Hepatocyte (in vitro differentiated cells): Measurements from ENCODE around the gene PRAMEF1. TPM values are rescaled to one million over a fixed set of nuclear protein-coding genes. Genes with fewer than 3 reads are reported as not detected.

Experiments used
- DNase-seq: peaks from one replicate; pipeline ENCODE4 v3.0.0-alpha.2; 2016; ENCODE audit warnings: low spot score
- H2AFZ ChIP-seq: fragments of 200-600 bp; sonication (generic); 2 replicates; pipeline ENCODE4 v1.6.0; 2016; ENCODE audit warnings: antibody characterized with exemption, mild to moderate bottlenecking
- H3K27ac ChIP-seq: fragments of 200-600 bp; sonication (generic); 2 replicates; pipeline ENCODE4 v1.5.1; 2016; ENCODE audit warnings: mild to moderate bottlenecking
- H3K27me3 ChIP-seq: fragments of 200-600 bp; sonication (generic); 2 replicates; pipeline ENCODE4 v1.6.1; 2016
- H3K36me3 ChIP-seq: fragments of 200-600 bp; sonication (generic); replicated peaks from 2 replicates; pipeline ENCODE4 v1.5.1; 2016; ENCODE audit warnings: low read depth; ENCODE audit not compliant: insufficient read depth
- H3K4me1 ChIP-seq: fragments of 200-600 bp; sonication (generic); 2 replicates; pipeline ENCODE4 v1.5.1; 2016; ENCODE audit warnings: mild to moderate bottlenecking, moderate library complexity; ENCODE audit not compliant: insufficient read depth
- H3K4me2 ChIP-seq: fragments of 200-600 bp; sonication (generic); 2 replicates; pipeline ENCODE4 v1.6.0; 2016
- H3K4me3 ChIP-seq: fragments of 200-600 bp; sonication (generic); 2 replicates; pipeline ENCODE4 v1.5.1; 2016; ENCODE audit warnings: mild to moderate bottlenecking
- H3K79me2 ChIP-seq: fragments of 200-600 bp; sonication (generic); 2 replicates; pipeline ENCODE4 v1.6.0; 2017; ENCODE audit warnings: mild to moderate bottlenecking
- H3K9me2 ChIP-seq: fragments of 200-600 bp; sonication (generic); replicated peaks from 2 replicates; pipeline ENCODE4 v1.6.0; 2017; ENCODE audit warnings: mild to moderate bottlenecking; ENCODE audit not compliant: insufficient read depth
- H3K9me3 ChIP-seq: fragments of 200-600 bp; sonication (generic); 2 replicates; pipeline ENCODE4 v1.5.1; 2016; ENCODE audit warnings: low read depth, mild to moderate bottlenecking
- H4K20me1 ChIP-seq: fragments of 200-600 bp; sonication (generic); 2 replicates; pipeline ENCODE4 v1.6.0; 2016; ENCODE audit warnings: mild to moderate bottlenecking; ENCODE audit not compliant: insufficient read depth, poor library complexity, severe bottlenecking
- CTCF ChIP-seq: fragments of 200-600 bp; sonication (generic); IDR thresholded peaks from 2 replicates; pipeline ENCODE4 v1.5.1; 2016; ENCODE audit warnings: antibody characterized with exemption, mild to moderate bottlenecking; ENCODE audit not compliant: poor library complexity
- EZH2 ChIP-seq: fragments of 200-600 bp; sonication (generic); IDR thresholded peaks from 2 replicates; pipeline ENCODE4 v1.6.1; 2016; ENCODE audit warnings: antibody characterized with exemption, mild to moderate bottlenecking, borderline replicate concordance
- EZH2phosphoT487 ChIP-seq: fragments of 200-600 bp; sonication (generic); IDR thresholded peaks from one replicate; pipeline ENCODE4 v1.6.1; 2018; ENCODE audit warnings: antibody characterized with exemption, mild to moderate bottlenecking, low read depth, moderate library complexity; ENCODE audit not compliant: unreplicated experiment, severe bottlenecking
- WGBS: methylation state at CpG from one replicate; pipeline ENCODE4 v1.1.6; 2016; ENCODE audit warnings: low lambda C conversion rate; ENCODE audit errors: missing lambda C conversion rate; 5-methylcytosine and 5-hydroxymethylcytosine counted together
- polyA plus RNA-seq: library from polyadenylated mRNA; unstranded; fragments of >200 nt; fragmentation: Nextera tagmentation; extraction: Ambion mirVana; gene quantifications from 2 replicates; pipeline ENCODE4 v1.2.1, GENCODE V29; 2016
- total RNA-seq: library from RNA; depleted of rRNA; stranded (reverse); fragments of >200 nt; gene quantifications from 2 replicates; pipeline ENCODE4 v1.2.3, GENCODE V29; 2014

PRAMEF1 gene
- total and polyA plus RNA-seq, 2 experiments from 2014 or later: not detected

- no peak overlapping the region for H3K4me2 ChIP-seq
Measured at GRCh38 chr1:12769031-12769430, 22.2 kb upstream of the PRAMEF1 start.

GRCh38 chr1:12769976-12770505 is 21.2 kb upstream of the PRAMEF1 start:
- no peak overlapping the region for H3K27ac ChIP-seq
- 74% methylated on average over 7 of the region's 7 CpGs for WGBS
- no peak for TF ChIP-seq EZH2
- no peak for TF ChIP-seq CTCF
- TF ChIP-seq EZH2phosphoT487: no peak
- no peaks in the 10 kb centered on the region for H3K27me3 ChIP-seq
- no peaks in the 10 kb centered on the region for H3K4me1 ChIP-seq
- DNase-seq: no peak
- H3K9me2 ChIP-seq: no peaks in the 10 kb centered on the region
- H3K4me2 ChIP-seq: no peak overlapping the region
- H3K4me3 ChIP-seq: no peak overlapping the region
- H4K20me1 ChIP-seq: no peaks in the 10 kb centered on the region
- H2AFZ ChIP-seq: no peak overlapping the region
- H3K79me2 ChIP-seq: no peaks in the 10 kb centered on the region
- no peaks in the 10 kb centered on the region for H3K36me3 ChIP-seq
- no peaks in the 10 kb centered on the region for H3K9me3 ChIP-seq

More at GRCh38 chr1:12769031-12769430, 22.2 kb upstream of the PRAMEF1 start:
- DNase-seq: no peak
- TF ChIP-seq EZH2 (no peak), CTCF (no peak), EZH2phosphoT487 (no peak)
- 86% methylated on average over 2 of the region's 2 CpGs for WGBS
- no peaks in the 10 kb centered on the region for H3K36me3 ChIP-seq
- no peak overlapping the region for H2AFZ ChIP-seq
- no peaks in the 10 kb centered on the region for H3K4me1 ChIP-seq
- H3K9me3 ChIP-seq: no peaks in the 10 kb centered on the region
- H3K27me3 ChIP-seq: no peaks in the 10 kb centered on the region
- no peaks in the 10 kb centered on the region for H3K9me2 ChIP-seq
- no peak overlapping the region for H3K27ac ChIP-seq
- no peak overlapping the region for H3K4me3 ChIP-seq
- no peaks in the 10 kb centered on the region for H3K79me2 ChIP-seq
- no peaks in the 10 kb centered on the region for H4K20me1 ChIP-seq

GRCh38 chr1:12770620-12771019 is 20.6 kb upstream of the PRAMEF1 start:
- no peak for DNase-seq
- Histone ChIP-seq H4K20me1 (no peaks in the 10 kb centered on the region), H3K4me2 (no peak overlapping the region), H2AFZ (no peak overlapping the region), H3K27me3 (no peaks in the 10 kb centered on the region), H3K9me3 (no peaks in the 10 kb centered on the region), H3K9me2 (no peaks in the 10 kb centered on the region), H3K4me3 (no peak overlapping the region), H3K4me1 (no peaks in the 10 kb centered on the region), H3K79me2 (no peaks in the 10 kb centered on the region), H3K27ac (no peak overlapping the region), H3K36me3 (no peaks in the 10 kb centered on the region)
- 88% methylated on average over 2 of the region's 2 CpGs for WGBS
- TF ChIP-seq EZH2phosphoT487 (no peak), CTCF (no peak), EZH2 (no peak)

- H4K20me1 ChIP-seq: no peaks in the 10 kb centered on the region
- H3K9me2 ChIP-seq: no peaks in the 10 kb centered on the region
- no peak overlapping the region for H2AFZ ChIP-seq
- no peaks in the 10 kb centered on the region for H3K9me3 ChIP-seq
- WGBS: 82% methylated on average over 5 of the region's 5 CpGs
- no peak overlapping the region for H3K27ac ChIP-seq
- no peak overlapping the region for H3K4me2 ChIP-seq
- no peaks in the 10 kb centered on the region for H3K36me3 ChIP-seq
- no peaks in the 10 kb centered on the region for H3K4me1 ChIP-seq
- no peaks in the 10 kb centered on the region for H3K27me3 ChIP-seq
- no peaks in the 10 kb centered on the region for H3K79me2 ChIP-seq
- H3K4me3 ChIP-seq: no peak overlapping the region
- no peak for DNase-seq
- TF ChIP-seq CTCF (no peak), EZH2 (no peak), EZH2phosphoT487 (no peak)
Measured at GRCh38 chr1:12771186-12771585, 20.0 kb upstream of the PRAMEF1 start.
